MM.1S (cell line): ENCODE results near the gene IQCM.

Experiments
- DNase-seq: peaks from one replicate; pipeline ENCODE4 v3.0.0-alpha.2; 2015
- H2AFZ ChIP-seq: fragments of 300-600 bp; sonication (generic); 2 replicates; pipeline ENCODE4 v1.6.0; 2016; ENCODE audit warnings: antibody characterized with exemption, low read length
- H3F3A ChIP-seq: fragments of 300-600 bp; sonication (generic); 2 replicates; pipeline ENCODE4 v1.6.1; 2016; ENCODE audit warnings: mild to moderate bottlenecking, antibody characterized with exemption, low read length, moderate library complexity, mixed read lengths; ENCODE audit not compliant: insufficient read depth
- H3K27ac ChIP-seq: fragments of 300-600 bp; sonication (generic); 2 replicates; pipeline ENCODE4 v1.5.1; 2016; ENCODE audit warnings: mild to moderate bottlenecking, low read length
- H3K27me3 ChIP-seq: fragments of 300-600 bp; sonication (generic); replicated peaks from 2 replicates; pipeline ENCODE4 v1.6.0; 2016; ENCODE audit warnings: low read length; ENCODE audit not compliant: insufficient read depth
- H3K36me3 ChIP-seq: fragments of 300-600 bp; sonication (generic); replicated peaks from 2 replicates; pipeline ENCODE4 v1.6.1; 2016; ENCODE audit warnings: mild to moderate bottlenecking, low read length, mixed read lengths; ENCODE audit not compliant: insufficient read depth
- H3K4me1 ChIP-seq: fragments of 300-600 bp; sonication (generic); 2 replicates; pipeline ENCODE4 v1.6.1; 2016; ENCODE audit warnings: low read length, mixed read lengths
- H3K4me2 ChIP-seq: fragments of 300-600 bp; sonication (generic); 2 replicates; pipeline ENCODE4 v1.6.0; 2016; ENCODE audit warnings: low read depth, low read length
- H3K4me3 ChIP-seq: fragments of 300-600 bp; sonication (generic); 2 replicates; pipeline ENCODE4 v1.5.1; 2016; ENCODE audit warnings: low read length, mixed read lengths
- H3K79me2 ChIP-seq: fragments of 300-600 bp; sonication (generic); 2 replicates; pipeline ENCODE4 v1.6.1; 2016; ENCODE audit warnings: mixed run types, low read length, mixed read lengths
- H3K9ac ChIP-seq: fragments of 300-600 bp; sonication (generic); 2 replicates; pipeline ENCODE4 v1.6.1; 2016; ENCODE audit warnings: low read length, mixed read lengths
- H3K9me2 ChIP-seq: fragments of 300-600 bp; sonication (generic); replicated peaks from 2 replicates; pipeline ENCODE4 v1.6.1; 2016; ENCODE audit warnings: mild to moderate bottlenecking, low read length, mixed read lengths; ENCODE audit not compliant: insufficient read depth
- H3K9me3 ChIP-seq: fragments of 300-600 bp; sonication (generic); replicated peaks from 2 replicates; pipeline ENCODE4 v1.6.1; 2016; ENCODE audit warnings: mild to moderate bottlenecking, low read length, mixed read lengths; ENCODE audit not compliant: insufficient read depth
- H4K20me1 ChIP-seq: fragments of 300-600 bp; sonication (generic); 2 replicates; pipeline ENCODE4 v1.6.1; 2016; ENCODE audit warnings: mild to moderate bottlenecking, low read length, moderate library complexity, mixed read lengths; ENCODE audit not compliant: insufficient read depth
- CTCF ChIP-seq: fragments of 300-600 bp; sonication (generic); IDR thresholded peaks from 2 replicates; pipeline ENCODE4 v1.5.1; 2016; ENCODE audit warnings: antibody characterized with exemption, low read length, mixed read lengths
- EZH2 ChIP-seq: fragments of 300-600 bp; sonication (generic); optimal IDR thresholded peaks from 2 replicates; pipeline ENCODE3; 2017; ENCODE audit warnings: low read depth, mild to moderate bottlenecking, antibody characterized with exemption, low read length, mixed read lengths
- EZH2phosphoT487 ChIP-seq: fragments of 300-600 bp; sonication (generic); IDR thresholded peaks from 2 replicates; pipeline ENCODE4 v1.6.1; 2018; ENCODE audit warnings: antibody characterized with exemption, low read length

Gene IQCM

GRCh38 chr4:149815743-149816142 lies at the start of gene IQCM:
IQCM (minus strand) TSS chr4:149815843; CDS start chr4:149742691, 73,152 bp downstream.
- DNase-seq, result no peak
- no peak for TF ChIP-seq EZH2phosphoT487
- TF ChIP-seq CTCF, result no peak
- TF ChIP-seq EZH2, result no peak

GRCh38 chr4:149857446-149857845 lies 41.8 kb upstream of the IQCM start:
- no peak overlapping the region for H3K4me2 ChIP-seq
- H3K4me3 ChIP-seq, result no peak overlapping the region
- H3K79me2 ChIP-seq, result no peaks in the 10 kb centered on the region
- TF ChIP-seq EZH2 (no peak), CTCF (no peak), EZH2phosphoT487 (no peak)
- H3F3A ChIP-seq, result no peaks in the 10 kb centered on the region
- no peaks in the 10 kb centered on the region for H4K20me1 ChIP-seq
- DNase-seq, result no peak
- no peak overlapping the region for H3K9ac ChIP-seq
- H3K27ac ChIP-seq, result no peak overlapping the region
- no peaks in the 10 kb centered on the region for H3K4me1 ChIP-seq
- H3K9me2 ChIP-seq, result no peaks in the 10 kb centered on the region
- no peaks in the 10 kb centered on the region for H3K36me3 ChIP-seq
- no peaks in the 10 kb centered on the region for H3K27me3 ChIP-seq
- H3K9me3 ChIP-seq, result no peaks in the 10 kb centered on the region
- no peak overlapping the region for H2AFZ ChIP-seq

More at GRCh38 chr4:149815743-149816142, at the start of gene IQCM:
- no peak within 1 kb of the TSS for H3K4me3 ChIP-seq
- H3K36me3 ChIP-seq, result no peaks in the 10 kb centered on the region
- no peaks in the 10 kb centered on the region for H3K27me3 ChIP-seq
- no peak within 1 kb of the TSS for H3K27ac ChIP-seq
- H2AFZ ChIP-seq, result no peak within 1 kb of the TSS
- no peaks in the 10 kb centered on the region for H3K9me2 ChIP-seq
- H3K9me3 ChIP-seq, result no peaks in the 10 kb centered on the region
- no peaks in the 10 kb centered on the region for H3K79me2 ChIP-seq
- no peaks in the 10 kb centered on the region for H4K20me1 ChIP-seq
- no peaks in the 10 kb centered on the region for H3K4me1 ChIP-seq
- no peak within 1 kb of the TSS for H3K4me2 ChIP-seq
- no peaks in the 10 kb centered on the region for H3F3A ChIP-seq
- no peak within 1 kb of the TSS for H3K9ac ChIP-seq

GRCh38 chr4:149845743-149846142 lies 30.1 kb upstream of the IQCM start:
- Histone ChIP-seq H3K4me2 (no peak overlapping the region), H3K4me3 (no peak overlapping the region), H4K20me1 (no peaks in the 10 kb centered on the region), H3K27ac (no peak overlapping the region), H2AFZ (no peak overlapping the region), H3K9me2 (no peaks in the 10 kb centered on the region), H3K9me3 (no peaks in the 10 kb centered on the region), H3K36me3 (no peaks in the 10 kb centered on the region), H3F3A (no peaks in the 10 kb centered on the region), H3K9ac (no peak overlapping the region), H3K79me2 (no peaks in the 10 kb centered on the region), H3K4me1 (no peaks in the 10 kb centered on the region), H3K27me3 (no peaks in the 10 kb centered on the region)
- DNase-seq, result no peak
- TF ChIP-seq EZH2phosphoT487 (no peak), EZH2 (no peak), CTCF (no peak)
